GM21390 (cell line): ENCODE results near the gene SERINC2.
"Not testable (repeated sequence)": the region's sequence is repeated elsewhere in the genome, so short reads cannot be mapped to it uniquely, and the experiment has no call there.

ENCODE experiments used
- ATAC-seq: cut with Tn5 transposase; IDR thresholded peaks from one replicate; pipeline ENCODE4 v1.9.1; 2021; ENCODE audit not compliant: unreplicated experiment

The SERINC2 gene

GRCh38 chr1:31453384-31454079 is 40.5 kb downstream of the SERINC2 start:
- ATAC-seq: no peak

GRCh38 chr1:31458287-31458896 is 45.4 kb downstream of the SERINC2 start:
- ATAC-seq: no peak

GRCh38 chr1:31460027-31460426 is 47.0 kb downstream of the SERINC2 start:
- ATAC-seq: no peak

GRCh38 chr1:31467005-31467674 is 54.1 kb downstream of the SERINC2 start:
- no peak for ATAC-seq

- ATAC-seq: no peak
Measured at GRCh38 chr1:31470794-31471315, 57.8 kb downstream of the SERINC2 start.

GRCh38 chr1:31471452-31472313 is 58.7 kb downstream of the SERINC2 start:
- ATAC-seq: not testable (repeated sequence)

GRCh38 chr1:31472314-31472651 is 59.3 kb downstream of the SERINC2 start:
- ATAC-seq: not testable (repeated sequence)

- not testable (repeated sequence) for ATAC-seq
Measured at GRCh38 chr1:31472673-31473072, 59.7 kb downstream of the SERINC2 start.

GRCh38 chr1:31473508-31473907 is 60.5 kb downstream of the SERINC2 start:
- ATAC-seq: not testable (repeated sequence)

- not testable (repeated sequence) for ATAC-seq
Measured at GRCh38 chr1:31474567-31474966, 61.6 kb downstream of the SERINC2 start.

GRCh38 chr1:31476891-31477846 is 64.2 kb downstream of the SERINC2 start:
- ATAC-seq: no peak

GRCh38 chr1:31478167-31478566 is 65.2 kb downstream of the SERINC2 start:
- no peak for ATAC-seq

- ATAC-seq: no peak
Measured at GRCh38 chr1:31479811-31480210, 66.8 kb downstream of the SERINC2 start.

GRCh38 chr1:31480426-31480825 is 67.4 kb downstream of the SERINC2 start:
- ATAC-seq: not testable (repeated sequence)

- no peak for ATAC-seq
Measured at GRCh38 chr1:31482482-31483011, 69.5 kb downstream of the SERINC2 start.

- ATAC-seq: peak; percentile 61
Measured at GRCh38 chr1:31483012-31483946, 70.3 kb downstream of the SERINC2 start.
